ENCODE data around the gene POLG.

DNA sequence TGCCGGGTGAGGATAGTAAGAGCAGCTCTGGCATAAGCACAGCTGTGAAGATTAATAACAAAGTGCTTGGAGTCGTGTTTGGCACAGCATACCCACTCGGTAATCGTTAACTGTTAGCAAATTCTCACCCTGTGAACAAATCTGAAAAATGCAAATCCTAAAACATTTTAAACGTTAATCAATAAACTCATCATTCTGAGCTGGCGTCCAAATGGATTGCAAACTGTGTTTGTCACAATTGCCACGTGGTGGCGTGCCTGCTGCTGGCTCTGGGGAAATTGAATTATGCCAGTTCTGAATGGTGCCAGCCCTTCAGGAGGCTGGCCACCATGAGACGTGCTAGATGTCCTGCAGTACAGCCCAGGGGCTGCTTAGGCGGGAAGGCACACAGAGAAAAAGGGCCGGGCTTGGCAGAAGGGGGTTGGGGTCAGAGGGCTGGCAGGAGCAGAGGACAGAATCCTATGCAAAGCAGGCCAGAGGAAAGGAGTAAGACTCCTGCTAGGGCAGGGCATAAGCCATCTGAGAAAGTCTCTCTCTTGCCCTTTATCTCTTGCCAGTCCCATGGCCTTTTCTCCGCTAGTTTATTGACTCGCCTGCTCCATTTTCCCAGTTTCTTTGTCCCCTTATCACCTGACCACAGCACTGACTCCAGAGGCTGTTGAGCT is 22.1 kb upstream of the POLG start:
- TF ChIP-seq, protein P1, sequence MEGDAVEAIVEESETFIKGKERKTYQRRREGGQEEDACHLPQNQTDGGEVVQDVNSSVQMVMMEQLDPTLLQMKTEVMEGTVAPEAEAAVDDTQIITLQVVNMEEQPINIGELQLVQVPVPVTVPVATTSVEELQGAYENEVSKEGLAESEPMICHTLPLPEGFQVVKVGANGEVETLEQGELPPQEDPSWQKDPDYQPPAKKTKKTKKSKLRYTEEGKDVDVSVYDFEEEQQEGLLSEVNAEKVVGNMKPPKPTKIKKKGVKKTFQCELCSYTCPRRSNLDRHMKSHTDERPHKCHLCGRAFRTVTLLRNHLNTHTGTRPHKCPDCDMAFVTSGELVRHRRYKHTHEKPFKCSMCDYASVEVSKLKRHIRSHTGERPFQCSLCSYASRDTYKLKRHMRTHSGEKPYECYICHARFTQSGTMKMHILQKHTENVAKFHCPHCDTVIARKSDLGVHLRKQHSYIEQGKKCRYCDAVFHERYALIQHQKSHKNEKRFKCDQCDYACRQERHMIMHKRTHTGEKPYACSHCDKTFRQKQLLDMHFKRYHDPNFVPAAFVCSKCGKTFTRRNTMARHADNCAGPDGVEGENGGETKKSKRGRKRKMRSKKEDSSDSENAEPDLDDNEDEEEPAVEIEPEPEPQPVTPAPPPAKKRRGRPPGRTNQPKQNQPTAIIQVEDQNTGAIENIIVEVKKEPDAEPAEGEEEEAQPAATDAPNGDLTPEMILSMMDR (IDR thresholded peaks at IDR 0.05): peak; percentile 67
- TF ChIP-seq POLR2AphosphoS5 (IDR thresholded peaks at IDR 0.05; ENCODE audit: low read depth, low read length): no peak
- TF ChIP-seq, protein P2, sequence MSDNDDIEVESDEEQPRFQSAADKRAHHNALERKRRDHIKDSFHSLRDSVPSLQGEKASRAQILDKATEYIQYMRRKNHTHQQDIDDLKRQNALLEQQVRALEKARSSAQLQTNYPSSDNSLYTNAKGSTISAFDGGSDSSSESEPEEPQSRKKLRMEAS (IDR thresholded peaks at IDR 0.05; ENCODE audit: low read depth): 0 out of 2 replicates have a peak, but pooled peaks have one; percentile 37

Measured in SK-N-SH (cell line).